Medulla oblongata (tissue), 1 donor: Measurements from ENCODE around the gene ELAVL4.

ENCODE experiments used
- DNase-seq: peaks from one replicate; pipeline ENCODE4 v3.0.0-alpha.2; 2015; ENCODE audit errors: extremely low spot score

The ELAVL4 gene

DNA sequence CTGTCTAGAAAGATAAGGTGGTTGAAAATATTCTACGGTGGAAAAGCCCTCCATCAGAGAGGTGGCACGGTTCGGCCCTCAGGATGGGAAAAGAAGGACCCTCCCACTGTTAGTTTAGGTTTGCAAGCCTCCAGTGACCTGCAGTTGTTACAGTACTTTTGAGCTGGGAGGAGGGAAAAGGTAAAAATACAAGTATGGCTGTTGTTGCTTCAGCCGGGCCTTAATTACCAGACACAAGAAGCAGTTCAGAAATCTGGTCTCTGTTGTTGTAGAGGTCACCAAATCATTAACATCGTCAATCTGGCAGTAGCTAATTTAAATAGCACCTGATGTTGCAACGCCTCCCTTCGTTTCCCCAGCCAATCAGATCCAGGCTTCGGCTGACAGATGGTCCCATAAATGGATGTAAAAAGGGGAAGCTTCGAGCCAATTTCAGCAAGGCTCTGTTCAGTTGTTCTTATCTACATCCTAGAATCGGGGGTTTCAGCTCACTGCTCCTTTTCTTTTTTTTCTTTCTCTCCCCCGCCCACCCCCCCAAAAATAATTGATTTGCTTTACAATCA lies at the start of gene ELAVL4:
Gene ELAVL4 (plus strand): TSS at position 424 of the 563 bp plus-strand sequence. CDS start 270 bp downstream, outside the sequence.
- DNase-seq, result peak; percentile 65

DNA sequence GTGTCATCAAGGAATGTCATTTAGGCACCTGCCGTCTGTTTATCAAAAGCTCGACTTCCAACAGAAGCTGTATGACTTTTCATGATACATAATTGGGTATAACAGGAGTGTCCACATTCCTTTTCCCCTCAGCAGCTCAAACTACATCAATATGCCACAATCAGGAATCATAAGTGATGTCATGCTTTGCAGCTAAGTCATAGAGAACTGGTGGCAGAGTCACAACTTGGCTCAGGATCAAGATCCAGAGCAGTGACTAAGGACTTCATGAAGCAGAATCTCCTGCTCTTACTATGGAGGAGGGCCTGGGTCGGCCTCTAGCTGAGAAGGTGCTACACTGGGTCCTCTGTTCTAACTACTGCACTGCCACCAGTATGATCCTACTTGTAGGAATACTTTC lies 48.4 kb upstream of the ELAVL4 start:
- DNase-seq, result no peak

DNA sequence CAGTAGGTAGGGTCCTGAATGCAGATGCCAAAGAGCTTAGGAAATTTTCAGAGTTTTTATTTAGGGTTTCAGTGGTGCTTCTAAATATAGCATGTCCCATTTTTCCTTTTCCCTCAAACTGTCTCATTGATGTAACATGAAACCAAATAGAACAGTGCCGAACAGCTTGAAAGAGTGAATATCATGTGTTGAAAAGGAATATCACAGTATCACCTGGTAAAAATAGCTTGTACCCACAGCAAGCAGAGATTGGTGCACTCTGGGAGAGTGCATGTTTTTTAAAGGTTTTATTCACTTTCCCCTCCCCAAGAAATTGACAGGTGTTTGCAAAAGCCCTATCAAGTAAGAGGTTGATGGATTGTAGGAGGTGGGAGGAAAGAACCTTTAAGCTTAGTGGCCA lies 41.9 kb upstream of the ELAVL4 start:
- no peak for DNase-seq

DNA sequence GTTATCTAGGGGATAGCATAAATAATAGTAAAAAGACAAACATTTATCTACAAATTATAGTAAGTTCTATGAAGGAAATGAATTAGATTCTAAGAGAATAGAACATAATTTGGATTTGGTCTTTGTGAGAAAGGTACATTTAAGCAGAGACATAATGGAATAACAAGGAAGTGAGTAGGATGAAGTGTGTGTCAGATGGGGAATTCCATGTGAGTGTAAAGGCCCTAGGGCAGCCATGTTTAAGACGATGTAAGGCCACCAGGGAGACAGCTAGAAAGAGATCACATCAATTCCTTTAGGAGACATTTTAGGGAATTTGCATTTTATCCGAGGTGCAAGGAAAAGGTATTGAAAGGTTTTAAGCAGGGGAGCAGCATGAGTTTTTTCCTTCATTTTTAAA lies 33.8 kb upstream of the ELAVL4 start:
- no peak for DNase-seq

DNA sequence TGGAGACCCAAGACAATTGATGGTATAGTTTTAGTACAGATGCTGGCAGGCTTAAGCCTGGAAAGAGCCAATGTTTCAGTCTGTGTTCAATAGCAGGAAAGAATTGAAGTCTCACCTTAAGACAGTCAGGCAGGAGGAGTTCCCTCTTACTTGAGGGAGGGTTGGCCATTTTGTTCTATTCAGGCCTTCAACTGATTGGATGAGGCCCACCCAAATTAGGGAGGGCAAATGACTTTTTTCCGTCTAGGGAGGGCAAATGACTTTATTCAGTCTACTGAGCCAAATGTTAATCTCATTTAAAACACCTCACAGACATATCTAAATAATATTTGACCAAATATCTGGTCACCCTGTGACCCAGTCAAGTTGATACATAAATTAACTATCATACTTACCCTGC lies 31.4 kb upstream of the ELAVL4 start:
- DNase-seq, result no peak

DNA sequence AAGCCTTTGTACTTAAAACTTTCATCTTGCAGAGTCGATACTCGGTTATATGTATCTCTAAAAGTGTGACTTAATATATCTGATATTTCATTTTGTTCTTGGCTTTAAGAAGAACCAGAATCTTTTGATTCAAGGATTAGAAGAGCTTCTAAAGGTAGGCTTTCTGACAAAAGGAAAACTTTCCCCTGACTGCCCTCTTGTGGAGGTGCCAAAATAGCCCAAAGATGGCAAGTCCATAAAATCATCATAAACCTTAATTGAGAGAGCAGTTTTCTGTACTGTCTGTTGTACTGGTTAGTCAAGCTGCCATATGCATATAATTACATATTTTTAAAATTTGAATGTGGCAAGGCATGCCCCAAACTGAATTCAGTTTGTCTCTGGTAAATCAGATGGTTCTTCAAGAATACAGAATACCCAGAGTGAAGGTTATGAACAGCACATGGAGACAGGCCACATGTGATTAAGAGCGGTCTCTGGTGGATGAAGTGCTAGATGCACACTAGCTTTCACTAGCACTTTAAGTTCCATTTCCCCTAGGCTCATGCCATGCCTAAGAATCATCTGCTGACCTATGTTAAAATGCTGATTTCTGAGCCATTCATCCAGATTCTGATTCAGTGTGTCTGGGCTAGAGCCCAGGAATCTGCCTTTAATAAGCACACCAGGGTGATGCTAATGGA lies 27.7 kb upstream of the ELAVL4 start:
- DNase-seq, result peak; percentile 26

DNA sequence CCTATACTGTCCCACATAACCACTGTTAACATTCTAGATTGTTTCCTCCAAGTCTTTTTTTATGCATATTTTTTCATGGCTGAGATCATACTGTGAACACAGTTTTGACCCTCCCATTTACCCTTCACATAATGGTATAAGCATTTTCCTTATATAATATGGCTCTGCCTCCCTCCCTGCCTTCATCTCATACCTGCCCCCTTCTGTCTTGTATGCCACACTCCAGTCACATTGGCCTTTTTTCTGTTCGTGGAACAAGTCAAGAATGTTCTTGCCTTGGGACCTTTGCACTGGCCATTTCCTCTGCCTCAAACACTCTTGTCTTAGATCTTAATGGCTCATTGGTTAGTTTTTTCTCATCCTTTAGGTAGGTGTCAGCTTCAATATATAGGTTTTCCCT lies 24.3 kb upstream of the ELAVL4 start:
- no peak for DNase-seq

DNA sequence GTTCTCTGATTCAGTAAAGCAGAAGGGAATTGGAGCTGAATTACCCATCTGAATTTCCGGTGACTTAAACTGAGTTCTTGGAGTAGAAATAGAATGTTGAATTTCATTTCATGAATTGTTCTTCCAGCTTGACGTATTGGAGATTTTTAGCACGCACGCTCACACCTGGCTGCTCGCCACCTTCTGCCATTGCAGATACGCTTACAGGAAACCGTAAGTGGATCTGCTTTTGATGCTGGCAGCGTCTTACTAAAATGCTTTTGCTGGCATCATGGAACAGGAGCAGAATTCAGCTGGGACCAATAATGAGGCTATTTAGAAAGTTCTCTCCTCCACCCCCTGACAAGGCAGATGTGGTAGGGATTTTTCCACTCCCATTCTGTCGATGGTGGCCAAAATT lies 17.7 kb upstream of the ELAVL4 start:
- no peak for DNase-seq

DNA sequence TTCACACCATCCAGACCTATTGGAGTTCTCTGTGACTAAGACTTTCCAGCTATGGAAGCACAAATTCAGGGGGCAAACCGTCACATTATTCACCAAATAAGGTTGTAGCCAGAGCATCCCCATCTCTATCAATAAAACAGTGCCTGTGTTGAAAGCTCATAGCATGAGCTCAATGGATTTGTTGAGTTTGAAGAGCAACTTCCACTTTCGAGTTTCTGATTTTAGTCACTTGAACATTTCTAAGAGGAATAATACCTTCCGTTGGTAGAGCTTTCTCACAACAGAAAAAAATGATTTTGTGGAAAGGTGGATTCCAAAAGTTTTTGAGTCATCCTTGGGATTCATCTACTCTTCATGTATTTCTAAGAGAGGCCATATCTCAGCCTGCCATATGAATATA lies 13.0 kb upstream of the ELAVL4 start:
- DNase-seq, result peak; percentile 56

DNA sequence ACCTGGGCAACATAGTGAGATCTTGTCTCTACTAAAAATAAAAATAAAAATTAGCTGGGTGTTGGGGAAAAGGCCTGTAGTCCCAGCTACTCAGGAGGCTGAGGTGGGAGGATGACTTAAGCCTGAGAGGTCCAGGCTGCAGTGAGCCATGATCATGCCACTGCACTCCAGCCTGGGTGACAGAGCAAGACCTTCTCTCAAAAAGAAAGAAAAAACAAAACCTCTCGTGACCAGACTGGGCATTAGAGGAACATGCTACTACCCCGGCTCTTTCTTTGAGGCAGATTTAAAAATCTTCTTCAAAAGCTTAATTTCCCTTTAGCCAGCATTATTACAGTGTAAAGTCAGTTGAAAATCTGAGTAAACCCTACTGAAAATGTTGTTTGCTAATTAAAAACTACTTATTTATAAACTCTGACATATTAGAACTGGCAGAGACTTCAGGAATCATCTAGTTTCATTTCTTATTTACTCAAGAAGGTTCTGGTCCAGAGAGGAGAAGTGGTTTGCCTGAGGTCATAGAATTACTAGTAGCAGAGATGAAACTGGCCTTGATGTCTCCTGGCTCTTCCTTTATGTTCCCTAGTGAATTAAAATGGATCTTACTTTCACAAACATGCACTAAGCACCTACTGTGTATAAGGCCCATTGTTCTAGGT lies 11.6 kb upstream of the ELAVL4 start:
- peak; percentile 72 for DNase-seq

DNA sequence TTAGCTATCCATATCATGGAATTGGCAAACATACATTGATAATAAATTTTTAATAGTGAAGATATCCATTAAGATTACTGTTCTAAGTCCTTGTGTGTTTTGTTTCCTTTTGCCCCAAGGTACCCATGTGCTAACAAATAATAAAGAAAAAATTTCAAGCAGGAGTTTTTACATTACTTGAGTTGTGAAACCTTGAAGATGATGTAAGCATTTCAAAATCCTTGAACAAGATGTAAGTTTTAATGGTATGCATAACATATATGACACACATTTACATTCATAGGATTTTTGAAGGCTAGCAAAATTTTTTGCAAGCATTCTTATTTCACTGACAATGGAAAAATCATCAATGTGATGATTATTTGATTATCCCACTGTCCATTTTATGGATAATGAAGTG lies 10.9 kb upstream of the ELAVL4 start:
- DNase-seq, result no peak

DNA sequence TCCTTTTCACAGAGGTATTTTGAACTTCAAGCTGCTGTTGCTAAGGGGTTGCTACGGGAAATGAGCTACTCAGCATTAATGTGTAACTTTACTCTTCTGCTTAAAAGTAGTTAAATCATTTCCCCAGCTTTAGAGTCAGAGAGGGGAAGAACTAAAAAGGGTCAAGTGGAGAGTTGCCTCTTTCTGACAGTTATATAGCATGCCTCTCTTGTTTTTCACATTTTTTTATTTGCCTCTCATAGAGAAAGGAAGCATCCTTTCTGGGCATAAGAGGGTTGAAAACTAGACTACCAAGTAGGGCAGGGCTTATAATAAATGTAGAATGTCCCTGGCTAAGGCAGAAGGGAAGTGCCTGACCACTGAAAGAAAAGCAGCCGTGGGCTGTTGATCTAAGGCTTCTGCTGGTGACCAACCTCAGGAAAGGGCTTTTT lies 10.1 kb upstream of the ELAVL4 start:
- peak; percentile 40 for DNase-seq

DNA sequence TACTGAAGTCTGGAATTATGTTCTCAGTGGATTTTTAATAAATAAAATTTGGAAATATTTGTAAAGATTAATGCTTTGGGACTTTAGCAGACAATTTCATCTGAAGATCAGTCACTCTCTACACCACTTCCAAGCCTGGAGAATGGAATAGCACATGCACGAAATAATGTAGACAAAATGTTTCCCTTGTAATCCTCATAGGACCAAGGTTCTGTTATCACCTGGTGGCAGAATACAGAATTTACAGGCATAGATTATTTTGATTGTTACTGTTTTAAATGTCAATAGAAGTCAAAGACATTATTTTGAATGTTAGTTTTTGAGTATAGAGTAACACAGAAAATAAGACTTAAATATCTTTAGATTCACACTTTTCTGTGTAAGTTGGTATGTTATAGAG lies 9.1 kb upstream of the ELAVL4 start:
- DNase-seq, result no peak

DNA sequence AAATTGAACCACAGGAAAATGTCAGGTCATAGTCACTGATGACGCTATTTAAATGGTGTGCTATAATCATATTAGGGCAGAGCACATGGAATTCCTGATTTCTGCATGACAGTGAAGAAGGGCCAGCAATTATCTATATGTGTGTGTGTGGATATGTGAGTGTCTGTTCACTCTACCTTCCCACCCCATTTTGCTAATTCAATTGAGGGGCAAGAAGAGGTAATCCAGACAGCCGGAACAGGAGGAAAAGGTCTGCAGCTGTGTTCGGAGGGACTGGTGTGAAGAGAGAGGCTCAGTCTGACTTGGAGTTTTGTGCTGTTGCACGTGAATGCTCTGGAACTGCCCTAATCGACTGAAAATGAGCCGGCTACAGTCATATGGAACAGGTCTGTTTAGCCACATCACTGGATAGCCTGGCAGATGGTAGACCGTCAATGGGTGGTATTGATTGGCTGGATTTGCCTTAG lies 5.1 kb upstream of the ELAVL4 start:
- DNase-seq, result no peak

DNA sequence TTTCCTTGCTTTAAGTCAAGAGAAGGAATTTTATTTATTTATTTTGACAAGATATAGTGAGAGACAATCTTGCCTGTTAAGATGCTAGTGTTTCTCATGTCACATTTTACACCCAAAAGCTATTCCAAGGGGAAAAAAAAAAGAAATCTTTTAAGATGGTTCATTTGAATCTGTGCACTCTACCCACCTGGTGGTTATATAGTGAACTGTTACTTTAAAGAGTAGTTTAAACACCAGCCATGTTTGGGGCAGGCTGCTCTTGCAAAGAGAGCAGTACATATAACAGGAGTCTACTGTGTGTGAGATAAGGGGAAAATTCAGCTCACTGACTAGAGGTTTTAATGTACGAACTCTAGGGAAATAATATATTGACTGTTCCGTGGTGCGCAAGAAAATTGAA lies 3.3 kb upstream of the ELAVL4 start:
- DNase-seq, result no peak

DNA sequence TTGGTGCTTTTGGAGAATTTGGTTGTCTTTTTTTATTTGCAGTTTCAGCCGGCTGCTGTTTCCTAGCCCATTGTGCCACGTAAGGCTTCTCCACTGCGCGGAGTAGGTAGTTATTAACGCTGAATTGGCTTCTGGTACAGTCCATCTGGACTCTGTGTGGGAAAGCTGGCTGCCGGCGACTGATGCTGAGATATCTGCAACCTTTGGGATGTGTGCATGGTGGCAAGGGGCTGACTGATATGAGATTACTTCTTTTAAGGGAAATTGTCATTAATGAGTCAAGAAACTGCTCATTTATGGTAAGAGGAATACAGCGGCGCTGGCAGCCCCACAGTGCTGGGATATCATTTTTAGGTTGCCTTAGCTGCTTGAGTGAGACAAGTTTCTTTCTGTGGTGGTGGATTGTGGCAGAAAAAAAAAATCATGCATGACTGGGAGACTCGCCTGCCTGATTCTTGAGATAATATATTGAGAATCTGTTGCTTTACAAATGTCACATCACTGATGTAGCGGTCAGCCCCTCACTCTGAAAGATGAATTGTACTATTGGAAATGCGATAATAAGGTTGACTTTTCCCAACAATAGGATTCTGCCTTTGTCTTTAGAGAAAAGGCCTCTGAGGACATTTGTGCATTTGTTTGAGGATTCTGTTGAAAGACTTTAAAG lies 2.5 kb upstream of the ELAVL4 start:
- DNase-seq, result no peak

DNA sequence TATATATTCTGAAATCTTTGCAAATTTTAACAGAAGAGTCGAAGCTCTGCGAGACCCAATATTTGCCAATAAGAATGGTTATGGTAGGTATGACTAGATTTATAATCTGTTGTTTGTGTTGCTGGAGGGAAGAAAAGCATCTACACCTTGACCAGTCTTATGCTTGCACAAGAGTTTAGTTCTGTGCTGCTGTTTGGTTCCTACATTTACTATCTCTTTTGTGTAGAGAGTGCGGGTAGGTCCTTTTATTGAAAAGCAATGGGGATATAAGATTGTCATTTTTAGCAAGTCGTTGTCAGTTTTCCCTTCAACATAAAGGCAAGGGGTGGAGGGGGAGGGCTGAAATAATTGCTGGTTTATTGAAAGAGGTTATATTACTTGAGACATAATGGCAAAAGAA lies 396 bp downstream of the ELAVL4 start:
- DNase-seq, result no peak

DNA sequence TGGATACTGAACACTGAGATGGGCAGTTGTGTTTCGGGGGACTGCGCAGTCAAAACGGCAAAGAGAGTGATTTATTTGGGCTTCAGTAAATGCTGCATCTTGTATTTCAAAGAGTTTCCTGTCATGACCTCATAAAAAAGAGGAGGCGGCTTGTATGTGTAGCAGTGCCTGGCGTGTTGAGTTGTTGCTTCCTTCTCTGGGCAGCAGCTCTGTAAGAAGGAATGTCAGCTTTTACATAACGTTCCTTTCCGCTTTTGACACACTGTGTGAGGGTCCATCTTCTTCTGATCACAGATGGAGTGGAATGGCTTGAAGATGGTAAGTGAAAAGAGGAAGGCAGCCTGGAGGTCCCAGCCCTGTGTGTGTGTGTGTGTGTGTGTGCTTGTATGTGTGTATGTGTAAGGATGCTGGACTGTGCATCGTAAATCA lies 941 bp downstream of the ELAVL4 start:
- DNase-seq, result peak; percentile 70

DNA sequence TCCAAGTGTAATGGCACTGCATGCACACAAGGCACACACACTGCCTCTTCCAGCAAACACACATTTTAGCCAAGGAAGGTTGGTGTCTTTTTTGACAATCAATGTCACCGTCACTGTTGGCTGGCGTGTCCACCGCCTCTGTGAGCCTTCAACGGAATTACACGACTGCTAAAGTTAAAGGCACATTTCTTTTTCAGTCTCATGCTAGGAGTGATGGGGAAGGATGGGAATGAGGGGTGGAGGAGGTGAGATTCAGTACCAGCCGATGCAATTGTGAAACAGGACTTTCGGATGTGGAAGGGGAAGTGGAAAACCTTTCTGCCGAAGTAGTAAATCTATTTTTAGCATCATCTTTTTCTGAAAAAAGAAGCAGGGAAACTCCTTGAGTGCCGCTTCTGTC lies 1.4 kb downstream of the ELAVL4 start:
- DNase-seq, result peak; percentile 63

DNA sequence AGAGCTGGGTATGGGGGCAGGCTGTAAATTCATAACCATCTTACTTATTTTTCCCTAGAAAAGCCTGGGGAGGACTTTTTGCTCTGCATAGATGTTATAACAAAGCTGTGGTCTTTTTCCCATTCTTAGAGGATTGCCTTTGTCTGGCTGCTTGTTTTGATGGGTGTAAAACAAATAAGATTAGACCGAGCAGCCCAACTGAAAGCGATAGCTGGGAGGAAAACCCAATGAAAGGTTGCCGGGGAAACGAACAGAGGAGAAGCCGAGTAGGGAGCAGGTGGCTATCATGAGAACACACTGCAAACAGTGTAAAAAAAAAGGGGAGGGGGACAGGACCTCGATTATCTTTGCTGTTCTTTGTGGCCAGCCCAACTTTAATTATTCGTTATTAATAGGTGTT lies 1.9 kb downstream of the ELAVL4 start:
- DNase-seq, result peak; percentile 30

DNA sequence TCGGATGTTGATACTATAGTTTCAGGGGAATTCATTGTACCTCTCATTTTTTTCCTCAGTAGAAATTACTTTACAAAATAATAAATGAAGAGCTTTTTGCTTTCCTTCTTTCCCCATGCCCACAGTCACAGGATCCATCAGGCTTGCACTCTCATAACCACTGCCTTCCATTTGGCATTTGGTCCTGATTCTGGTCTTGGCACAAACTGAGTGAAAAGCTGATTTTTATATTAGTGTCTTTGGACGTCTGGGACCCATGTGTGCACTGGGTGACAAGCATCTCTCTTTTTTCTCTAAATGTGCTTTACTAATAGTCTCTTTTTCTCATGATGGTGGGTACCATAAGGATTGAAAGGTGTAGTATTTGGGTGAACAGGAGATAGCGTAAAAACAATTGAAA lies 2.8 kb downstream of the ELAVL4 start:
- no peak for DNase-seq

DNA sequence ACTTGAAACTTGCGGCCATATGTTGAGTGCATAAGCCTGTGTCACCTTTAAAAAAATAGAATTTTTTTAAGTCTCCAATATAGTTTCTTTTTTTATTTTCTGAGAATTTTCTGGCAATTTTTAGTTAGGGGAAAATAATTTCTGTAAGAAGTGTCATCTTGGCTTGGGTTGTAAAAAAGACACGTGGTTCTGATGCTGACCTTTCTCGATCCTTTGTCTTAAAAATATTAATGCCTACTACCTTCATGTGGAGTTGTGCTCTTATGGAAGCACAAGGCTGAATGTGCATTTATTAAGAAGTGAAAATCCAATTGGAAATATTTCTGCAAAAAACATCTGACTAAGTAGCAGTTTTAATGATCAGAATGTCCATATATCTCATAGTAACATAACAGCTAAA lies 3.5 kb downstream of the ELAVL4 start:
- DNase-seq, result no peak

DNA sequence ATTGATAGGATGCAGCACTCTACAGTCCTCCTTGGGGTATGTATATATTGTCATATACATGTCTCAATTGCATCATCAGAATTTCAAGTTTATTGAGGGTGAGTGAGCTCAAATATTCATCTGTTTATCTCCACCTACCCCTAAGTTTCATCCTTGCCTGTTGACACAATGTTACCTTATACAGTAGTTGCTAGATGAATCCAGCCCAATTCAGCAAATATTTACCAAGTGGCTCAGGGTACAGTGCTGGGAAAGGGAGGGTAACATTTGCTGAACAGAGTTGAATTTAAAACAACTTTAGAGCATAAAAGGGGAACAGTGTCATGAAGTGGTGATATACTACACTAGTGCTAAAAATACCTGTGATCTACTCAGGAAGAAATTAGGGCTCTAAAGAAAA lies 14.4 kb downstream of the ELAVL4 start:
- no peak for DNase-seq
